ENCODE measurements around the gene VEGFA. TPM values are rescaled to one million over a fixed set of nuclear protein-coding genes. Genes with fewer than 3 reads are reported as not detected.

The VEGFA gene
- 236 and 264 TPM in 2 replicates for total RNA-seq

DNA sequence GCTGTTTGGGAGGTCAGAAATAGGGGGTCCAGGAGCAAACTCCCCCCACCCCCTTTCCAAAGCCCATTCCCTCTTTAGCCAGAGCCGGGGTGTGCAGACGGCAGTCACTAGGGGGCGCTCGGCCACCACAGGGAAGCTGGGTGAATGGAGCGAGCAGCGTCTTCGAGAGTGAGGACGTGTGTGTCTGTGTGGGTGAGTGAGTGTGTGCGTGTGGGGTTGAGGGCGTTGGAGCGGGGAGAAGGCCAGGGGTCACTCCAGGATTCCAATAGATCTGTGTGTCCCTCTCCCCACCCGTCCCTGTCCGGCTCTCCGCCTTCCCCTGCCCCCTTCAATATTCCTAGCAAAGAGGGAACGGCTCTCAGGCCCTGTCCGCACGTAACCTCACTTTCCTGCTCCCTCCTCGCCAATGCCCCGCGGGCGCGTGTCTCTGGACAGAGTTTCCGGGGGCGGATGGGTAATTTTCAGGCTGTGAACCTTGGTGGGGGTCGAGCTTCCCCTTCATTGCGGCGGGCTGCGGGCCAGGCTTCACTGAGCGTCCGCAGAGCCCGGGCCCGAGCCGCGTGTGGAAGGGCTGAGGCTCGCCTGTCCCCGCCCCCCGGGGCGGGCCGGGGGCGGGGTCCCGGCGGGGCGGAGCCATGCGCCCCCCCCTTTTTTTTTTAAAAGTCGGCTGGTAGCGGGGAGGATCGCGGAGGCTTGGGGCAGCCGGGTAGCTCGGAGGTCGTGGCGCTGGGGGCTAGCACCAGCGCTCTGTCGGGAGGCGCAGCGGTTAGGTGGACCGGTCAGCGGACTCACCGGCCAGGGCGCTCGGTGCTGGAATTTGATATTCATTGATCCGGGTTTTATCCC, at the start of gene VEGFA:
VEGFA (plus strand) TSS at position 686 of the 846 bp plus-strand sequence.
- Histone ChIP-seq H3K4me3 (ENCODE audit: low read depth, low read length) (peak within 1 kb of the TSS; percentile 88), H3K36me3 (ENCODE audit: control insufficient read depth, insufficient read depth, low read length) (no peaks in the 10 kb centered on the region), H3K27me3 (ENCODE audit: control insufficient read depth, insufficient read depth, low read length) (peaks cover 2% of the 10 kb centered on the region)
- TF ChIP-seq, protein P1, sequence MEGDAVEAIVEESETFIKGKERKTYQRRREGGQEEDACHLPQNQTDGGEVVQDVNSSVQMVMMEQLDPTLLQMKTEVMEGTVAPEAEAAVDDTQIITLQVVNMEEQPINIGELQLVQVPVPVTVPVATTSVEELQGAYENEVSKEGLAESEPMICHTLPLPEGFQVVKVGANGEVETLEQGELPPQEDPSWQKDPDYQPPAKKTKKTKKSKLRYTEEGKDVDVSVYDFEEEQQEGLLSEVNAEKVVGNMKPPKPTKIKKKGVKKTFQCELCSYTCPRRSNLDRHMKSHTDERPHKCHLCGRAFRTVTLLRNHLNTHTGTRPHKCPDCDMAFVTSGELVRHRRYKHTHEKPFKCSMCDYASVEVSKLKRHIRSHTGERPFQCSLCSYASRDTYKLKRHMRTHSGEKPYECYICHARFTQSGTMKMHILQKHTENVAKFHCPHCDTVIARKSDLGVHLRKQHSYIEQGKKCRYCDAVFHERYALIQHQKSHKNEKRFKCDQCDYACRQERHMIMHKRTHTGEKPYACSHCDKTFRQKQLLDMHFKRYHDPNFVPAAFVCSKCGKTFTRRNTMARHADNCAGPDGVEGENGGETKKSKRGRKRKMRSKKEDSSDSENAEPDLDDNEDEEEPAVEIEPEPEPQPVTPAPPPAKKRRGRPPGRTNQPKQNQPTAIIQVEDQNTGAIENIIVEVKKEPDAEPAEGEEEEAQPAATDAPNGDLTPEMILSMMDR (IDR thresholded peaks at IDR 0.05; ENCODE audit: insufficient read depth, low read length, poor library complexity, severe bottlenecking), result peak; percentile 99
- peak; percentile 71 for DNase-seq (ENCODE audit: low read depth)

DNA sequence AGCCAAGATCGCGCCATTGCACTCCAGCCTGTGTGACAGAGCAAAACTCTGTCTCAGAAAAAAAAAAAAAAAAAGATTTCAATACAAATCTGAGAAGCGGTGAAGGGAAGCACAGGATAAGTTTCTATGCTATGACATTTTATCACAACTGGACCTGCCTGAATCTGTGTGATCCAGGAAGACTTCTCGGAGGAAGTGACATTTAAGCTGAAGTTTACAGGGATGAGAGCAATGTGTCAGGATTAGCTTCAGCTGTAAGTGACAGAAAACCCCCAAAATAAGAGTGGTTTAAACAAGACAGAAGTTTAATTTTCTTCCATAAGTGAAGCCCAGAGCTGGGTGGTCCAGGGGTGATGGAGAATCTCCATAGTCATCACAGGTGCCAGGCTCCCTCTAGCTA, 49.0 kb upstream of the VEGFA start:
- TF ChIP-seq, protein P1 (IDR thresholded peaks at IDR 0.05; ENCODE audit: insufficient read depth, low read length, poor library complexity, severe bottlenecking), result no peak

GRCh38 chr6:43722920-43723545, 47.0 kb upstream of the VEGFA start:
- DNase-seq (ENCODE audit: low read depth), result no peak

More for the DNA sequence above, 49.0 kb upstream of the VEGFA start:
- Histone ChIP-seq H3K36me3 (ENCODE audit: control insufficient read depth, insufficient read depth, low read length) (no peaks in the 10 kb centered on the region), H3K4me3 (ENCODE audit: low read depth, low read length) (no peak overlapping the region), H3K27me3 (ENCODE audit: control insufficient read depth, insufficient read depth, low read length) (peaks cover 8% of the 10 kb centered on the region)
- no peak for DNase-seq (ENCODE audit: low read depth)

DNA sequence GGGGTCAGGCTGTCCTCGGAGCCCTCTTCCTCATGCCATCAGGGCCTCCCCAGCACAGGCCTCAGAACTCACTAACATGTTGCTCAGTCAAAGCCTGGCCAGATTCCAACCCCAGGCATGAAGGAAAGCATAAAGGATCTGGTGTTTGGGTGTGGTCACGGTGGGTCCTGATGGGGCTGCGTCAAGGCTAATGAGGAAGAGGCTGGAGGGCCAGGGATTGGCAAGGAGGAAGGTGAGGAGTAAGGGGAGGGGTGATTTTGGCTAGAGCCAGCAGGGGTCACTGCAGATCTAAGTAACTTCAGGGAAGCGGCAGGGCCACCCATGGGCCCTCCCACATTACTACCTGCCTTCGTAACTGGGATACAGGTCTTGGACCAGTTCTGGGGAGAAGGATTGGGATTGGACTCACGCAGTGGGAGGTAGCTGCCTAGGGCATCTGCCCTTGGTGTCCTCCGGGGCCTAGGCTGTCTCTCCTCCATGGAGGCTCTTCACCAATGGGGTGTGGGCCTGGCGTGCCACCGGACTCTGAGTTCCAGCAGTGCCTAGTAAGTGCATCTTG, 46.2 kb upstream of the VEGFA start:
- DNase-seq (ENCODE audit: low read depth), result no peak
- TF ChIP-seq, protein P1 (IDR thresholded peaks at IDR 0.05; ENCODE audit: insufficient read depth, low read length, poor library complexity, severe bottlenecking), result peak; percentile 65
- Histone ChIP-seq H3K36me3 (ENCODE audit: control insufficient read depth, insufficient read depth, low read length) (no peaks in the 10 kb centered on the region), H3K4me3 (ENCODE audit: low read depth, low read length) (no peak overlapping the region), H3K27me3 (ENCODE audit: control insufficient read depth, insufficient read depth, low read length) (peaks cover 4% of the 10 kb centered on the region)

More at GRCh38 chr6:43722920-43723545, 47.0 kb upstream of the VEGFA start:
- Histone ChIP-seq H3K27me3 (ENCODE audit: control insufficient read depth, insufficient read depth, low read length) (peaks cover 4% of the 10 kb centered on the region), H3K4me3 (ENCODE audit: low read depth, low read length) (no peak overlapping the region), H3K36me3 (ENCODE audit: control insufficient read depth, insufficient read depth, low read length) (no peaks in the 10 kb centered on the region)
- TF ChIP-seq, protein P1 (IDR thresholded peaks at IDR 0.05; ENCODE audit: insufficient read depth, low read length, poor library complexity, severe bottlenecking), result no peak

DNA sequence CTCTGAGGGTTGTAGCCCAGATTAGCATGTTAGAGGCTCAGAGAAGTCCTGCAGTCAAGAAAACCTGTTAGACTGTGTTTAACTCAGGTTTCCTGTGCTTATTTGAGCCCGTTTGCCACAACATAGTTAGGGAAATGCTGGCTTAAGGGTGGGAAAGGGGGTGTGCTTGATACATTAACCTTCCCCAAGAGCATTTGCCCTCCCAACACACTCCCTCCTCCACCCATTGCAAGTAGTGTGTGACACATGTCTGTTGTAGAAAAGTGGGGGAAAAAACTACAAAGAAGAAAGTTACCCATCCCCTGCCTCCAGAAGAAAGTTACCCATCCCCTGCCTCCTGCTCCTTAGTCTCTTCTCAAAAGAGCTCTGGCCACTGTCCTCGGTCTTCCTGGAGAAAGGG, 45.7 kb upstream of the VEGFA start:
- Histone ChIP-seq H3K36me3 (ENCODE audit: control insufficient read depth, insufficient read depth, low read length) (no peaks in the 10 kb centered on the region), H3K27me3 (ENCODE audit: control insufficient read depth, insufficient read depth, low read length) (peaks cover 4% of the 10 kb centered on the region), H3K4me3 (ENCODE audit: low read depth, low read length) (no peak overlapping the region)
- TF ChIP-seq, protein P1 (IDR thresholded peaks at IDR 0.05; ENCODE audit: insufficient read depth, low read length, poor library complexity, severe bottlenecking), result no peak
- no peak for DNase-seq (ENCODE audit: low read depth)
